Breast epithelium (tissue), 3 donors: Measurements from ENCODE around the gene PKNOX2.

ENCODE experiments used
- POLR2A ChIP-seq: fragments of 450-650 bp; IDR thresholded peaks from one replicate; pipeline ENCODE4 v1.6.1; 2016; ENCODE audit warnings: antibody characterized with exemption, mild to moderate bottlenecking, moderate library complexity
- TF ChIP-seq, protein P1 (sequence below), 3 donors: fragments of 450-650 bp; IDR thresholded peaks; one replicate each; pipeline ENCODE4 v1.5.1; 2016 to 2017; ENCODE audit warnings: antibody characterized with exemption in 3 of 3, mild to moderate bottlenecking in 3 of 3, moderate library complexity in 3 of 3

DNA sequence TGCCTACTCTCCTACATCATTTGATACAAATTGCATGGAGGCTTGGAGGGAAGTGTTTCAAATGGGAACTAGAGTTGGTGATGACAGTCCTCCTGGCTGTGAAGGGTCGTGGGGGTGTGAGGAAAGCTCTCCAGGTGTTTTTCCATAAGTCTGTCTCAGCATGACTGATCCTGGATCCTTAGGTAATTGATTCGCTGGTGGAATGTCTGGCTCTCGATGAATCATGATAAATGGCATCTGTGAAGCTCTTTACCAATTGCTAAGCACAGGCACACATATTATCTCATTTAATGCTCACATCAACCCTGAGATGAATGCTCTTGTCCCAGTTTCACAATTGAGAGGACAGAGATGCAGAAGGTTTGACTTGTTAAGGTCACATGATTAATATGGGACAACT lies 107.5 kb downstream of the PKNOX2 start:
- TF ChIP-seq, protein P1, sequence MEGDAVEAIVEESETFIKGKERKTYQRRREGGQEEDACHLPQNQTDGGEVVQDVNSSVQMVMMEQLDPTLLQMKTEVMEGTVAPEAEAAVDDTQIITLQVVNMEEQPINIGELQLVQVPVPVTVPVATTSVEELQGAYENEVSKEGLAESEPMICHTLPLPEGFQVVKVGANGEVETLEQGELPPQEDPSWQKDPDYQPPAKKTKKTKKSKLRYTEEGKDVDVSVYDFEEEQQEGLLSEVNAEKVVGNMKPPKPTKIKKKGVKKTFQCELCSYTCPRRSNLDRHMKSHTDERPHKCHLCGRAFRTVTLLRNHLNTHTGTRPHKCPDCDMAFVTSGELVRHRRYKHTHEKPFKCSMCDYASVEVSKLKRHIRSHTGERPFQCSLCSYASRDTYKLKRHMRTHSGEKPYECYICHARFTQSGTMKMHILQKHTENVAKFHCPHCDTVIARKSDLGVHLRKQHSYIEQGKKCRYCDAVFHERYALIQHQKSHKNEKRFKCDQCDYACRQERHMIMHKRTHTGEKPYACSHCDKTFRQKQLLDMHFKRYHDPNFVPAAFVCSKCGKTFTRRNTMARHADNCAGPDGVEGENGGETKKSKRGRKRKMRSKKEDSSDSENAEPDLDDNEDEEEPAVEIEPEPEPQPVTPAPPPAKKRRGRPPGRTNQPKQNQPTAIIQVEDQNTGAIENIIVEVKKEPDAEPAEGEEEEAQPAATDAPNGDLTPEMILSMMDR (IDR thresholded peaks at IDR 0.05), result no peak
- no peak for TF ChIP-seq POLR2A
